HCT116 (cell line): ENCODE data around the gene CCDC183. TPM values are rescaled to one million over a fixed set of nuclear protein-coding genes. Genes with fewer than 3 reads are reported as not detected.

Source experiments
- ATAC-seq: fragments of 200-7000 bp; cut with Tn5 transposase; 2 replicates; pipeline ENCODE4 v1.9.1; 2020; ENCODE audit warnings: mild to moderate bottlenecking, moderate library complexity
- BruUV-seq: library from RNA; stranded (reverse); fragments of 400-500 nt; replicated peaks from 2 replicates; lab custom pipeline; 2021; lab: Mats Ljungman, UMichigan
- CTCF ChIA-PET: fragments of 300-600 bp; sonication (Branson Sonifier 250); formaldehyde crosslinking; loops from one replicate; lab custom pipeline; 2021; ENCODE audit warnings: antibody characterized with exemption; lab: Charles Lee
- POLR2A ChIA-PET: fragments of 300-600, 350-600 bp; sonication (Branson Sonifier 250); formaldehyde crosslinking; loops from one replicate; lab custom pipeline; 2021; ENCODE audit warnings: antibody characterized with exemption; lab: Charles Lee
- RAD21 ChIA-PET, 2 experiments: fragments of 300-600 bp; sonication (Branson Sonifier 250); formaldehyde crosslinking; loops; one replicate each; lab custom pipeline; 2023; ENCODE audit warnings: low total read pairs in 2 of 2; ENCODE audit not compliant: uncharacterized antibody in 2 of 2, unreplicated experiment in 2 of 2, low non-redundant PET in 1 of 2; lab: Charles Lee
- DNase-seq: peaks from one replicate; pipeline ENCODE4 v3.0.0-alpha.2; 2010; ENCODE audit warnings: low read depth, low spot score
- H2AFZ ChIP-seq: fragments of 200-600 bp; shearing (Covaris generic), sonication (generic); 2 replicates; pipeline ENCODE4 v1.6.1; 2017; ENCODE audit warnings: low read depth, mixed run types, mixed read lengths, antibody characterized with exemption, low read length; ENCODE audit not compliant: poor library complexity, severe bottlenecking
- H3K27ac ChIP-seq: 2 replicates; pipeline ENCODE4 v1.5.1; 2012; ENCODE audit warnings: low read depth, low read length
- H3K27me3 ChIP-seq: fragments of 200-600 bp; sonication (generic); 2 replicates; pipeline ENCODE4 v1.6.1; 2016; ENCODE audit warnings: mixed run types, low read length, mixed read lengths; ENCODE audit not compliant: insufficient read depth
- H3K36me3 ChIP-seq, 2 experiments: fragments of 200-500 bp in 1 of 2; fragments of 200-600 bp in 1 of 2; sonication (Bioruptor generic) in 1 of 2; sonication (generic) in 1 of 2; 2 replicates each; pipeline versions ENCODE4 v1.5.1 to v1.6.1; 2014 to 2016; ENCODE audit warnings: low read length in 2 of 2, inconsistent platforms in 1 of 2, mixed read lengths in 1 of 2, mixed run types in 1 of 2; ENCODE audit not compliant: insufficient read depth in 2 of 2, control insufficient read depth in 1 of 2
- H3K4me1 ChIP-seq, 2 experiments: fragments of 200-600 bp in 1 of 2; sonication (generic) in 1 of 2; 2 replicates each; pipeline versions ENCODE4 v1.5.1 to v1.6.1; 2012 to 2017; ENCODE audit warnings: low read length in 2 of 2, inconsistent platforms in 1 of 2, mild to moderate bottlenecking in 1 of 2, mixed read lengths in 1 of 2, mixed run types in 1 of 2, moderate library complexity in 1 of 2; ENCODE audit not compliant: insufficient read depth in 2 of 2, control insufficient read depth in 1 of 2
- H3K4me2 ChIP-seq: fragments of 200-600 bp; sonication (generic); 2 replicates; pipeline ENCODE4 v1.6.1; 2017; ENCODE audit warnings: mixed run types, low read length, mixed read lengths
- H3K4me3 ChIP-seq, 2 experiments: fragments of 200-600 bp in 1 of 2; sonication (generic) in 1 of 2; replicated peaks in 1 of 2; 2 replicates each; pipeline ENCODE4 v1.5.1; 2011 to 2016; ENCODE audit warnings: low read length in 2 of 2, control low read depth in 1 of 2, low read depth in 1 of 2, mild to moderate bottlenecking in 1 of 2, mixed read lengths in 1 of 2, mixed run types in 1 of 2
- H3K79me2 ChIP-seq: fragments of 200-600 bp; sonication (generic); 2 replicates; pipeline ENCODE4 v1.6.1; 2017; ENCODE audit warnings: mild to moderate bottlenecking, mixed run types, low read length, moderate library complexity, mixed read lengths; ENCODE audit not compliant: insufficient read depth
- H3K9ac ChIP-seq: fragments of 200-600 bp; sonication (generic); 2 replicates; pipeline ENCODE4 v1.6.1; 2016; ENCODE audit warnings: low read length, mixed read lengths
- H3K9me2 ChIP-seq: fragments of 200-600 bp; sonication (generic), shearing (Covaris generic); 2 replicates; pipeline ENCODE4 v1.6.1; 2017; ENCODE audit warnings: mixed run types, mild to moderate bottlenecking, moderate library complexity; ENCODE audit not compliant: insufficient read depth
- H3K9me3 ChIP-seq, 2 experiments: fragments of 200-500 bp in 1 of 2; fragments of 200-600 bp in 1 of 2; sonication (Bioruptor generic) in 1 of 2; sonication (generic) in 1 of 2; 2 replicates each; pipeline ENCODE4 v1.6.1; 2014 to 2017; ENCODE audit warnings: low read length in 2 of 2, mixed read lengths in 2 of 2, inconsistent platforms in 1 of 2, low read depth in 1 of 2, mild to moderate bottlenecking in 1 of 2, mixed run types in 1 of 2, moderate library complexity in 1 of 2; ENCODE audit not compliant: control insufficient read depth in 1 of 2, insufficient read depth in 1 of 2
- H4K20me1 ChIP-seq: fragments of 200-600 bp; sonication (generic), shearing (Covaris generic); 2 replicates; pipeline ENCODE4 v1.6.1; 2017; ENCODE audit warnings: mixed run types, mild to moderate bottlenecking, moderate library complexity; ENCODE audit not compliant: insufficient read depth
- ATF3 ChIP-seq: IDR thresholded peaks from 2 replicates; pipeline ENCODE4 v1.6.1; 2012
- CEBPB ChIP-seq: IDR thresholded peaks from 2 replicates; pipeline ENCODE4 v1.6.1; 2012; ENCODE audit warnings: low read depth
- EGR1 ChIP-seq: IDR thresholded peaks from 2 replicates; pipeline ENCODE4 v1.6.1; 2012; ENCODE audit warnings: low read depth
- ELF1 ChIP-seq: IDR thresholded peaks from 2 replicates; pipeline ENCODE4 v1.6.1; 2012; ENCODE audit warnings: low read depth, borderline replicate concordance
- EZH2 ChIP-seq: fragments of 200-600 bp; sonication (generic); IDR thresholded peaks from 2 replicates; pipeline ENCODE4 v1.6.1; 2017; ENCODE audit warnings: antibody characterized with exemption, mixed run types
- EZH2phosphoT487 ChIP-seq: fragments of 200-600 bp; IDR thresholded peaks from 2 replicates; pipeline ENCODE4 v1.6.1; 2018; ENCODE audit warnings: antibody characterized with exemption, borderline replicate concordance
- FOSL1 ChIP-seq: IDR thresholded peaks from 2 replicates; pipeline ENCODE4 v1.6.1; 2012; ENCODE audit warnings: low read depth
- JUND ChIP-seq: IDR thresholded peaks from 2 replicates; pipeline ENCODE4 v1.6.1; 2012
- MAX ChIP-seq: IDR thresholded peaks from 2 replicates; pipeline ENCODE4 v1.6.1; 2012
- POLR2A ChIP-seq: IDR thresholded peaks from 2 replicates; pipeline ENCODE4 v1.7.0; 2011; ENCODE audit warnings: borderline replicate concordance; ENCODE audit not compliant: insufficient read depth, insufficient read length; ENCODE audit errors: extremely low read depth
- RAD21 ChIP-seq: IDR thresholded peaks from 2 replicates; pipeline ENCODE4 v1.6.1; 2012; ENCODE audit warnings: low read depth, mild to moderate bottlenecking
- SIN3A ChIP-seq: IDR thresholded peaks from 2 replicates; pipeline ENCODE4 v1.6.1; 2012; ENCODE audit warnings: low read depth
- SP1 ChIP-seq: IDR thresholded peaks from 2 replicates; pipeline ENCODE4 v1.6.1; 2012; ENCODE audit warnings: low read depth
- SRF ChIP-seq: IDR thresholded peaks from 2 replicates; pipeline ENCODE4 v1.6.1; 2012; ENCODE audit warnings: low read depth
- TCF7L2 ChIP-seq: IDR thresholded peaks from 2 replicates; pipeline ENCODE4 v1.7.0; 2011; ENCODE audit warnings: borderline replicate concordance, inconsistent platforms; ENCODE audit not compliant: insufficient read depth, insufficient read length; ENCODE audit errors: extremely low read depth
- YY1 ChIP-seq: IDR thresholded peaks from 2 replicates; pipeline ENCODE4 v1.6.1; 2011; ENCODE audit warnings: low read length, low read depth, moderate library complexity, mild to moderate bottlenecking; ENCODE audit not compliant: insufficient replicate concordance; ENCODE audit errors: extremely low read depth
- ZBTB33 ChIP-seq: IDR thresholded peaks from 2 replicates; pipeline ENCODE4 v1.6.1; 2011; ENCODE audit warnings: mild to moderate bottlenecking, low read length, moderate library complexity; ENCODE audit not compliant: insufficient replicate concordance; ENCODE audit errors: extremely low read depth
- ZFX ChIP-seq: fragments of 450-650 bp; IDR thresholded peaks from 2 replicates; pipeline ENCODE4 v1.6.1; 2017
- ZNF274 ChIP-seq: fragments of 200-500 bp; sonication (Bioruptor generic); IDR thresholded peaks from 2 replicates; pipeline ENCODE4 v1.6.1; 2014; ENCODE audit warnings: mild to moderate bottlenecking, low read depth, low read length, inconsistent platforms
- intact Hi-C: fragments of 100-400 bp; cut with micrococcal nuclease; formaldehyde crosslinking; loops from 2 replicates; pipeline ENCODE4 v1.10.0; 2022
- total RNA-seq: library from RNA; stranded (reverse); gene quantifications from one replicate; pipeline ENCODE4 v1.2.1, GENCODE V29; 2021; ENCODE audit not compliant: unreplicated experiment
- TF ChIP-seq, protein P1 (sequence below), 3 experiments: fragments of 200-600 bp in 1 of 3; sonication (generic) in 1 of 3; IDR thresholded peaks in 2 of 3; conservative IDR thresholded peaks in 1 of 3; 2 replicates each; pipeline ENCODE4 v1.5.1; 2012 to 2017; ENCODE audit warnings: low read depth in 2 of 3, low read length in 2 of 3, antibody characterized with exemption in 1 of 3, borderline replicate concordance in 1 of 3, control low read depth in 1 of 3, mild to moderate bottlenecking in 1 of 3, mixed read lengths in 1 of 3, mixed run types in 1 of 3, moderate library complexity in 1 of 3; ENCODE audit not compliant: insufficient read depth in 1 of 3

The CCDC183 gene
- total RNA-seq, 1 experiment from 2014 or later, result 2.8 TPM

GRCh38 chr9:136831720-136832104 is 35.6 kb downstream of the CCDC183 start:
- Histone ChIP-seq H3K36me3 (peaks cover 3 to 13% of the 10 kb centered on the region in 2 experiments), H3K9me3 (no peaks in the 10 kb centered on the region), H3K9ac (no peak overlapping the region), H3K4me1 (no peaks in the 10 kb centered on the region), H3K4me2 (no peak overlapping the region), H3K27ac (no peak overlapping the region), H3K9me2 (no peaks in the 10 kb centered on the region), H4K20me1 (no peaks in the 10 kb centered on the region), H3K79me2 (no peaks in the 10 kb centered on the region), H2AFZ (no peak overlapping the region), H3K4me3 (no peak overlapping the region), H3K27me3 (no peaks in the 10 kb centered on the region)
- TF ChIP-seq TCF7L2 (no peak), ATF3 (no peak), JUND (no peak), ZFX (no peak), ZBTB33 (no peak), ELF1 (no peak), EZH2 (no peak), SRF (no peak), ZNF274 (no peak), EZH2phosphoT487 (no peak), FOSL1 (no peak), POLR2A (no peak), EGR1 (no peak), RAD21 (no peak), CEBPB (no peak), YY1 (no peak), SP1 (no peak), SIN3A (no peak), MAX (no peak)
- TF ChIP-seq, protein P1, sequence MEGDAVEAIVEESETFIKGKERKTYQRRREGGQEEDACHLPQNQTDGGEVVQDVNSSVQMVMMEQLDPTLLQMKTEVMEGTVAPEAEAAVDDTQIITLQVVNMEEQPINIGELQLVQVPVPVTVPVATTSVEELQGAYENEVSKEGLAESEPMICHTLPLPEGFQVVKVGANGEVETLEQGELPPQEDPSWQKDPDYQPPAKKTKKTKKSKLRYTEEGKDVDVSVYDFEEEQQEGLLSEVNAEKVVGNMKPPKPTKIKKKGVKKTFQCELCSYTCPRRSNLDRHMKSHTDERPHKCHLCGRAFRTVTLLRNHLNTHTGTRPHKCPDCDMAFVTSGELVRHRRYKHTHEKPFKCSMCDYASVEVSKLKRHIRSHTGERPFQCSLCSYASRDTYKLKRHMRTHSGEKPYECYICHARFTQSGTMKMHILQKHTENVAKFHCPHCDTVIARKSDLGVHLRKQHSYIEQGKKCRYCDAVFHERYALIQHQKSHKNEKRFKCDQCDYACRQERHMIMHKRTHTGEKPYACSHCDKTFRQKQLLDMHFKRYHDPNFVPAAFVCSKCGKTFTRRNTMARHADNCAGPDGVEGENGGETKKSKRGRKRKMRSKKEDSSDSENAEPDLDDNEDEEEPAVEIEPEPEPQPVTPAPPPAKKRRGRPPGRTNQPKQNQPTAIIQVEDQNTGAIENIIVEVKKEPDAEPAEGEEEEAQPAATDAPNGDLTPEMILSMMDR (IDR thresholded peaks at IDR 0.05 in 2 of 3, conservative IDR thresholded peaks at IDR 0.05 in 1 of 3; ENCODE audit: borderline replicate concordance in 1 of 3, insufficient read depth in 1 of 3, low read depth in 2 of 3, low read length in 2 of 3), result no peak
- intact Hi-C loops, result no loop called here
- POLR2A ChIA-PET, result no interaction called here
- no peak for ATAC-seq
- DNase-seq, result no peak
- CTCF ChIA-PET, result no interaction called here
- RAD21 ChIA-PET, result no interaction called here
- BruUV-seq, result no TSS peak
